ENCODE measurements around the gene RIMBP3B. TPM values are rescaled to one million over a fixed set of nuclear protein-coding genes. Genes with fewer than 3 reads are reported as not detected.

The RIMBP3B gene
- total and polyA plus RNA-seq, 5 donors: 0.06 to 0.14 (median 0.08) TPM; not detected in 2

Other genes starting within 250 kb of the RIMBP3B start
- gene HIC2, start 33.6 kb downstream of the RIMBP3B start, total RNA-seq: 1 to 10 TPM; 1.1 to 2.1 (median 1.8) TPM
- gene HIC2, start 33.6 kb downstream of the RIMBP3B start, polyA plus RNA-seq: 1.7 TPM
- gene TMEM191C, start 83.6 kb downstream of the RIMBP3B start, total RNA-seq: 1 to 10 TPM in 2 of 4 donors, under 1 TPM in 1, not detected in 1; 0.68 to 1.4 (median 1.2) TPM
- gene TMEM191C, start 83.6 kb downstream of the RIMBP3B start, polyA plus RNA-seq: 0.66 TPM
- under 1 TPM in 2 of 4 donors, not detected in 2; 0.18 to 0.23 TPM for gene RIMBP3C, start 167.7 kb downstream of the RIMBP3B start, total RNA-seq
- gene RIMBP3C, start 167.7 kb downstream of the RIMBP3B start, polyA plus RNA-seq: 0.02 TPM
- 10 to 100 TPM; 38.8 to 49.0 (median 44.7) TPM for gene UBE2L3, start 184.0 kb downstream of the RIMBP3B start, total RNA-seq
- 63.6 TPM for gene UBE2L3, start 184.0 kb downstream of the RIMBP3B start, polyA plus RNA-seq
- 1 to 10 TPM; 3.6 to 5.8 (median 5.3) TPM for gene YDJC, start 246.3 kb downstream of the RIMBP3B start, total RNA-seq
- gene YDJC, start 246.3 kb downstream of the RIMBP3B start, polyA plus RNA-seq: 7.9 TPM
- gene CCDC116, start 249.0 kb downstream of the RIMBP3B start, total RNA-seq: under 1 TPM in 2 of 4 donors, not detected in 2; 0.34 TPM
- gene CCDC116, start 249.0 kb downstream of the RIMBP3B start, polyA plus RNA-seq: 0.29 TPM